GM12892 (cell line): ENCODE data around the gene STAC2.

Experiments
- DNase-seq: peaks from one replicate; pipeline ENCODE4 v3.0.0; 2011; ENCODE audit not compliant: insufficient read length
- FAIRE-seq: peaks from 2 replicates; lab custom pipeline; 2011; peaks lifted over from hg19 to GRCh38; lab: Jason Lieb, UNC
- POLR2A ChIP-seq: IDR thresholded peaks from 2 replicates; pipeline ENCODE4 v1.6.1; 2011; ENCODE audit warnings: low read depth, low read length, control low read depth
- POLR2AphosphoS5 ChIP-seq: IDR thresholded peaks from 2 replicates; pipeline ENCODE4 v1.6.1; 2011; ENCODE audit warnings: low read depth, low read length, control low read depth
- TAF1 ChIP-seq: IDR thresholded peaks from 2 replicates; pipeline ENCODE4 v1.6.1; 2011; ENCODE audit warnings: low read depth, mild to moderate bottlenecking, control low read depth, low read length, borderline replicate concordance

STAC2 gene

DNA sequence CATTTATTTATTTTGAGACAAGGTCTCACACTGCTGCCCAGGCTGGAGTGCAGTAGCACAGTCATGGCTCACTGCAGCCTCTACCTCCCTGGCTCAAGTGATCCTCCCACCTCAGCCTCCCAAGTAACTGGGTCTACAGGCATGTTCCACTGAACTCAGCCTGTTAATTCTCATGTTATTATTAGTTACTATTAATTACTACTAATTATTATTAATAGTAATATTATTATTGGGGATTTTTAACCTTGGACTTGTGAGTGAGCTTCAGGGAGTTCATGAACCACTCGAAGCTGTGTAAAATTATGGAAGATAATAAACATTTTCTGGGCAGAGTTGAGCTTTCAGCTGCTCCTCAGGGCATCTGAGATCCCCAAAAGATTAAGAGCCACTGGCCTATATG is 4.6 kb upstream of the STAC2 start:
- TF ChIP-seq POLR2A (no peak), POLR2AphosphoS5 (no peak), TAF1 (no peak)
- no peak for FAIRE-seq
- DNase-seq = no peak

DNA sequence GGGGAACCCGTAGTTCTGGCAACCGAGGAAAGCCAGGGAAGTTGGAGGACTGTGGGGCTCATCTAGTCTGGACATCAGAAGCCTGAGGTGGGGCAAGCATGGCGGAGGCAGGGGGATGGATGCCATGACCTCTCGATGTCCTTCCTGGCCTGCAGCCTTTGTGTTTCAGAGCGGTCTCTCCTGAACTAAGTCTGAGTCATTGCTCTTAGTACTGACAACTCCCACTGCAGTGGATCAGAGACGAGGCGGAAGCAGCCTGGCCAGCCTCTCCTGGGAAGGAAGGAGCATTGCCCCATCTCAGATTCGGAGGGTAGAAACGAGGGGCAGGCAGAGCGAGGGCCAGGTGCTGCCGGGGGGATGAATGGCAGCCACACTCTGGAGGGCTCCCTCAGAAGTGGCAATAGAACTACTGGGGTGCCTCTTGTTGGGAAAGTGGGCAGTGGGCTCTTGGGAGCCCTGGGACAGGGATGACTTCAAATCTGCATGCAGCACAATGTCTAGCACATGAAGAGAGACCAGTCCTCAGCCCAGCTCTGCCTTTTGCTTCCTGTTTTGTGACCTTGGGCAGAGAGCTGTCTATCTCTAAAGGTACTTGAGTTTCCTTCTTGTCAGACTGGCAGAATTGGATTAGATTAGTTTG is 3.6 kb upstream of the STAC2 start:
- no peak for FAIRE-seq

DNA sequence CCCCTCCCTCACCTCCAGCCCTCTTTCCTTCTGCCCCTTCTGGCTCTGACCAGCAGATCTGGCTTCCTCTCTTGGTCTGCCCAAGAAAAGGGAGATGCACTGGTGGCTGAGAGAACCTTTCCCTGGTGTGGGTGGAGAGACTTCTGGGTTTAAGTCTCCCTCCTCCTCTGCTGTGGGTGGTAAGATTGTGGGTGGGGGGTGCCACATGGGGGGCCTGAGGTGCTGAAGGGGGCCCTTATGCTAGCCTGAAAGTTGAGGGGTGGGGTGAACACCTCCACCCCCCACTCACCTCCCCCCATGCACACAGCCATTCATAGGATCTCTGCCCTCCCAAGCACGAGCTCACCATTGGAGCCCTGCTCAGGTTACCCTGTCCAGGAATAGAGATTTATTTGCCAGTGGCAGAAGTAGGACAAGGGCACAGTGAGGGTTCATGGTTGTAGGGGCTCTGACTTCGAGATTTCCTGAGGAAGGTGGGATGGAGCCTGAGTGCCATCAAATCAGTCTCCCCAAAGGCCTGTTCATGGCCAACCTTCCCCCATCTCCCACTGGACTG is 1.7 kb upstream of the STAC2 start:
- TF ChIP-seq POLR2AphosphoS5 (no peak), POLR2A (no peak), TAF1 (no peak)
- peak; percentile 15 for DNase-seq
- no peak for FAIRE-seq

More for the DNA sequence above, 3.6 kb upstream of the STAC2 start:
- peak; percentile 10 for DNase-seq
- TF ChIP-seq POLR2A = no peak
- no peak for TF ChIP-seq POLR2AphosphoS5
- TF ChIP-seq TAF1 = no peak

DNA sequence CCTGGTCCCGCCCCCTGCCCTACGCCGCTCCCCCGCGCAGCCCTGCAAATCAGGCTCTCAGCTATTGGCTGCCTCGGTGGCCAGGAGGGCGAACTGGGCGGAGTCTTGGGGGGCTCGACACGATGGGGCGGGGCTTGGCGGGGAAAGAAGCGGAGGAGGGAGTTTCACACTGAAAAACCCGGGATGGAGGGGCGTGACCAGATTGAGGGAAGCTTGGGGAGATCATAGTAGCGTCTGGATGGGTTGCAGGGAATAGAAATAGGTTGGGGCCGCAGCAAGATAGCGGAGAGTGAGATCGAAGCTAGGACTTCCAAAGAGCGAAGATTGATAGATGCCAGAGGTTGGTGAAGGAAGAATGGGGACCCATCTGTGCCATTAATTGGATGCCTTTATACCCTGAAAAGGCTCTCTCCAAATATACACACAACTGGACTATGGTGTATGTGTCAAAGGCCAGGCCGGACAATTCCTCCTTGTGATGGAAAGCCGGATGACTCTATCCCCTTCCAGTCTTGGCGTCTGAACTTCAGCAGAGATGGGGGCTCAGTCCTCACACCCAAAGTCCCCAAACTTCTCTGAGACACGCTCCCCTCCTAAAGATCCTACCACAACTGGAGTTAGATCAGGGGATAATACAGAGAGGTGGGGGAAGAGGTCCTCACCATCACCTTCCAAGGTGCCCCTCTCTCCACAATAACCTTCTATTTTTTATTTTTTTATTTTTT is 376 bp upstream of the STAC2 start:
- no peak for TF ChIP-seq POLR2AphosphoS5
- no peak for TF ChIP-seq POLR2A
- TF ChIP-seq TAF1 = no peak
- DNase-seq = no peak
- FAIRE-seq = no peak

DNA sequence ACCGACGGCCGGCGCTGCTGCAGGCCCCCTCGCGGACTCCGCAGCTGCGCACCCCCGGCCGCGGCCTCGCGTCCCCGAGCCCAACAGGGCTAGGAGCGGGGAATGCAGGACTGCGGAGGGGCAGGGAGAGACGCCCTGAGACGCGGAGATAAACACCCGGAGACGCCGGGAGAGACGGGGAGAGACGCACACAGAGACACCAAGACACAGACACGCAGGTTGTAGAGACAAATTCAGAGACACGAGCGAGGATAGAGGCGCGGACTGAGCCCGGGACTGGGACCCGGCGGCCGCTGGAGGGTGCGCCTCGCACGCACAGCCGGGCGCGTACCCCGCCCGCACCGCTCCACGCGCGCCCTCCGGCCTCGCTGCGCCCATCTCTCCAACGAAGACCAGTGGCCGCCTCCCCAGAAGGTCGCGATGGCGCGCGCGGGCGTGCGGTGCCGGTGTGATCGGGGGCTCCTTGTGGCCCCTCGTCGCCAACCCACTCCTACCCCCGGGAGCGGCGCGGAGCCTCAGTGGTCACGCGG is 902 bp downstream of the STAC2 start:
- DNase-seq (peak; percentile 31), FAIRE-seq (no peak)
- TF ChIP-seq TAF1 (no peak), POLR2AphosphoS5 (no peak), POLR2A (no peak)

DNA sequence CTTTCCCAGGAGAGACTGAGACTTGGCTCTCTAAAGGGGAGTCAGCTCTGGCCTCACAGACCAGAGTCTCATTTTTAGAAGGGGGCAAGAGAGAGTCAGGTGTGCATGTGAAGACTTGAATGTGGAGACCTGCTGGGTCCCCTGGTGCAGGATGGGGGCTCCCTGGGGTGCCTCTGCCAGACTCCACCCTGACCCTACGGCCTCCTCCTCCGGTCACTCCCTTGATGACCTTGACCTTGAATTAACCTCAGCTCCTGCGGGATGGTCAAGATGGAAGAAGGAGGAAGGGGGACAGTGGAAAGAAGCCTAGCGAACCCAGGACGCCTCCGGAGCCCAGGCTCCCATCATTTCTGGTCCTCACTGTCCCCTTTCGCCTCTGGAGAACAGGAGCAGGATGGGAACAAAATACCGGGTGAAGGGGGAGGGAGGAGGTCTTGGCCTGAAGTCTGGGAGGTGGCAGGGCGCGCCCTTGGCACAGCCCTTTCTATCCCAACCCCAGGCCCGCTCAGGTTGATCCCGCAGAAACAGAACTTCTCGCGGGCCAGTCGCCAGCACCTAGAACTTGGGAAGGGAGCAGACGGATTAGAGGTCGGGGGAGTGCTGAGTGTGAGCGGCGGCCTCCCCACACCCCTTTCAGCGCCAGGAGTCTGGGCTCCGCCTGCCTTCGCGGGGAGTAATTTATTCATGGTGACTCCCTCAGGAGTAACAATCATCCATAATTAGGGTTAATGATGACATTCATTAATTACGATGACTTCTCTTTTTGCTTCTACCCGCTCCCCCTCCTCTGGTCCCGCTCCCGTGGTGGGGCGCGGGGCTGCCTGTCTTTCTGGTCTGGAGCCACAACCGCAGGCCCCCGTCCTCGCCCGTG is 1.6 kb downstream of the STAC2 start:
- TF ChIP-seq POLR2AphosphoS5 (no peak), TAF1 (no peak), POLR2A (no peak)
- DNase-seq (peak; percentile 5), FAIRE-seq (no peak)

DNA sequence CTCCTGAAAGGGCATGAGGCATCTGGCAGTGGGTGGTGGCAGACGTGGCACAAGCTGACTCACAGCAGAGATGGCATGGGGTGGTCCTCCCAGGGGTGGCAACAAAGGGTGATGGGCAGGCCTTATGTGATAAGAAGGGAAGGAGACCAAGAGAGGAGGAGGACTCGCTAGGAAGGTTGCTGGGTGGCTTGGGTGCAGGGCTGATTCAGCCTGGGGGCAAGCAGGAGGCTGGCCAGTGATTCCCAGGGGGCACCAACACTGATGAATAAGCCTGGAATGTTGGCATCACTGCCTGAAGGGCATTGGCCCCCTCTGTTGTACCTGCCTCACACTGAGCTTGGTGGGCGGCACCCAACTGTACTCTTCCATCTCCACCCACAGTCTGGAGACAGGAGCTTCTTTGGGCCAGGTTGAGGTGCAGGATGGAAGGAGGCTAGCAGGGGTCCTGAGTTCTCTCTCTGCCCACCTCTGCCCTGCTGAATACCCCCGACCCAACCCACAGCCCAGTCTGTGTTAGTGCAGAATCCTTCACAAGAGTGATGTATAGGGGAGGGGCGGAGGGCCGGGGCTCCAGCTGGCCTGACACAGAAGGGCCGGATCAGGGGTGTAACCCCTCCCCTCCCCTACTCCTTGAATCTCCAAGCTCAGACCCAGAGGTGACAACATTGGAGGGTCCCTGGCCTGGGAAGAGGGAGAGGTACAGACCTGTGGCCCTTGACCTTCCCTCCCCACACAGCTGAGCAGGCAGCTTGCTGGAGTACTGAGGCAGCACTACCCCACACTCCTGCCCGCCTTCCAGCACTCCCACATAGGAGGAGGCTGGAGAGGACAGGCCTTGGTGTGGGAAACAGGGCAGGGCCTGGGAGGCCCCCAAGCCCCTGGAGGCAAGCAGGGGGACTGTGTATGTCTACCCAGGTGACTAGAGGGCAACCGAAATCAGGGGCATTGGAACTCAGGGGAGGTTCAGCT is 2.6 kb downstream of the STAC2 start:
- DNase-seq = no peak
- TF ChIP-seq POLR2AphosphoS5 = no peak
- TF ChIP-seq POLR2A = no peak
- no peak for TF ChIP-seq TAF1
- no peak for FAIRE-seq

DNA sequence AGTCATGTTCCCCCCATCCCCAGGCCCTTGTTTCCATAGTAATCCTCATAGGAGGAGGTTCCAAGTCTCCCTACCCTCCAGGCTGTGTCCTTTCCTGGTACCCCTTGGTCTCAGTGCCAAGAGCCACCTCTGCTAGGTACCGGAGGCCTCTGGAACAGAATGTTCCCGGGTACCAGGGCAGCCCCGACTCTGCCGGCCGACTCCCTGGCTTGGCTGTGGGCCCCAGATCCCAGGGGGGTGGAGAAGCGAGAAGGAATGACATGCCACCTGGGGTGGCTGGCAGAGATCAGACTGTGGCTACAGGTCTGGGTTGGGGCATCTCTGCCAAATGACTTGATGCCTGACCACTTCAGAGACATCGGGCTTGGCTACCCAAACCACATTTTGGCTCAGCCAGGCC is 3.6 kb downstream of the STAC2 start:
- TF ChIP-seq POLR2AphosphoS5 (no peak), TAF1 (no peak), POLR2A (no peak)
- DNase-seq = no peak
- FAIRE-seq = no peak

DNA sequence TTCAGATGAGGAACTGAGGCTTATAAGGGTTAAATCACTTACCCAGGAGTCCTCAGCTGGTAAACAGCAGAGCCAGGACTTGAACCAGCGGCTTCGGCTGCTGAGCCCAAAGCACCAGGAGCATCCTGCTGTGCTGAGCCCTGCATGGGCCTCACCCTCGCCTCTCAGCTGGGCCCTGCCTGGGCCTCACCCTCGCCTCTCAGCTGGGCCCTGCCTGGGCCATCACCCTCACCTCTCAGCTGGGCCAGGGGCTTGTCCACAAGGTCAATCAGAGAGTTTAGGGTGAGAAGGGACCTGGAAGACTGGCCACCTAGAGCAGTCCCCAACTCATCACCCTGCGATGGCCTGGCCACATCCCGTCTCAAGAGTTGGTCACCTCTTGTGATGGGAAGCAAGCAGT is 4.2 kb downstream of the STAC2 start:
- DNase-seq = no peak

DNA sequence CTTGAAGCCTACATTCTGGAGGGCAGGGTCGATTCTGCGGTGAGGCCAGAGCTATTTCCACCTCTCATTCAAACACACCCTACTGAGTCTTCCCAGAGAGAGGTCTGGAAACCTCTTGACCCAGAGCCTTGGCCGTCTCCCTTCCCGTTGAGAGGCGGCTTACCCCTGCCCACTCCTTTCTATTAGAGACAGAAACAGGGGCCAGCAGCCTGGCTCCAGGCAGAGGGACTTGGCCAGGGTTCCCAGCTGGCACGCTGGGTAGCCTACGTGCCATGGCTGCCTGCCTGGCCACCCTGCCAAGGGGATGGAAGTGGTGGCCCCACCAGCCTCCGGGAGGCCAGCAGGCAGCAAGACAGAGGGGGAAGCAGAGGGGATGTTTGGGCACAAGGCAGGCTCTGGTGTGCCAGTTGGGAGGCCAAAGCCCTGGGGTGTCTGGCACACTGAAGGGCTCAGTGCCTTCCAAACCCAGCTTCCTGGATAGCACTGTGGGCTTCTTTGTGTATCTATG is 6.0 kb downstream of the STAC2 start:
- FAIRE-seq = no peak

More for the DNA sequence above, 4.2 kb downstream of the STAC2 start:
- TF ChIP-seq POLR2AphosphoS5 (no peak), TAF1 (no peak), POLR2A (no peak)
- no peak for FAIRE-seq

More for the DNA sequence above, 6.0 kb downstream of the STAC2 start:
- DNase-seq = no peak
- TF ChIP-seq TAF1 (no peak), POLR2A (no peak), POLR2AphosphoS5 (no peak)
